Skin epidermis (tissue), 12 donors: ENCODE measurements around the gene NKPD1.

ENCODE experiments used
- H3K27ac ChIP-seq, 21 experiments: fragments of 200-600 bp; sonication (generic) in 11 of 21; one replicate each; pipeline ENCODE4 v1.5.0; 2020; ENCODE audit warnings: mild to moderate bottlenecking in 3 of 21, inconsistent platforms in 2 of 21, moderate library complexity in 2 of 21
- H3K4me3 ChIP-seq, 7 experiments: fragments of 200-600 bp; sonication (generic) in 2 of 7; one replicate each; pipeline ENCODE4 v1.5.0; 2020; ENCODE audit warnings: inconsistent platforms in 2 of 7, mild to moderate bottlenecking in 2 of 7, moderate library complexity in 1 of 7

Gene NKPD1

GRCh38 chr19:45145270-45146189 is 15.3 kb downstream of the NKPD1 start:
- no peak overlapping the region for H3K4me3 ChIP-seq

GRCh38 chr19:45144431-45145269 is 16.1 kb downstream of the NKPD1 start:
- Histone ChIP-seq H3K4me3 (no peak overlapping the region), H3K27ac (no peak overlapping the region)

More at GRCh38 chr19:45145270-45146189, 15.3 kb downstream of the NKPD1 start:
- H3K27ac ChIP-seq: no peak overlapping the region

GRCh38 chr19:45142726-45143110 is 18.1 kb downstream of the NKPD1 start:
- Histone ChIP-seq H3K4me3 (no peak overlapping the region), H3K27ac (peak overlapping the region in 1 of 21 experiments; percentile 0)

DNA sequence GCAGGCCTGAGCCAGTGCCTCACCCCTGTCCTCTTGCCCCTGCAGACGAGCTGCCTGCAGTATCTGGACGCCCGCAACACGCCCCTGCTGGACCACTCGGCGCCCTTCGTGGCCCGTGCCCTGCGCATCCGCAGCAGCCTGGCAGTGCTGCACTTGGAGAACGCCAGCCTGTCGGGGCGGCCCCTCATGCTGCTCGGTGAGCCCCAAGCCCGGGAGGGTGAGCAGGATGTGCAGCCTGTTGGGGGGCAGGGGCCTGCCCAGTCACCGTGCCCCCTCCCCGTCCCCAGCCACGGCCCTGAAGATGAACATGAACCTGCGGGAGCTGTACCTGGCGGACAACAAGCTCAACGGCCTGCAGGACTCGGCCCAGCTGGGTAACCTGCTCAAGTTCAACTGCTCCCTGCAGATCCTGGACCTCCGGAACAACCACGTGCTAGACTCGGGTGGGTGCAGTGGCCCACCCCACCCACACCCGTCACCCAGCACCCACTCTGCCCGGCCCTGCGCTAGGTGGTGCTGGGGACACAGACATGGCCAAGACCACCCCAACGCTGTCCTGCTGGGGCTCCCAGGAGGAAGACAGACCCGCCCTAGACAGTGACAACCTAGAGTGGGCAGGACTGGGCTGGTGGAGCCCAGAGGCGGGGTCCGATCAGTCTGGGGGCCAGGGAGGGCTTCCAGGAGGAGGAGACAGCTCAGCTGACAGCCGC is 18.6 kb downstream of the NKPD1 start:
- Histone ChIP-seq H3K4me3 (no peak overlapping the region), H3K27ac (no peak overlapping the region)

GRCh38 chr19:45141203-45141900 is 19.4 kb downstream of the NKPD1 start:
- Histone ChIP-seq H3K27ac (no peak overlapping the region), H3K4me3 (no peak overlapping the region)

GRCh38 chr19:45140533-45140932 is 20.2 kb downstream of the NKPD1 start:
- Histone ChIP-seq H3K4me3 (no peak overlapping the region), H3K27ac (no peak overlapping the region)

DNA sequence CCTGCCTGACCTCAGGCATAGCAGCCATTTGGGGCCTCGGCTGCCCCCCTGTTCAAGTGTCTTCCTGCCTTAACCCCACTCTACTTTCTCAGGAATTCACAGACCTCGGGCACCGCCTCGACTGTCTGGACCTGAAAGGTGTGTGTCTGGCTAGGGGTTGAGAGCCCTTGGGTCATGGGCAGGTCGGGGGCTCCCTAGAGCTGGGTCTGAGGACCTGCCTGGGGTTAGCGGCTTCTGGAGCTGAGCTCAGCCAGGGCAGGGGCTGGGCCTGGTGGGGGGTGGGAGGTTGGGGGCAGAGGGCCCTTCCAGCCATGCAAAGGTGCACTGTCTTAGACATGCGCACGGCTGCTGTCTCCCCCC is 20.7 kb downstream of the NKPD1 start:
- Histone ChIP-seq H3K27ac (no peak overlapping the region), H3K4me3 (no peak overlapping the region)

DNA sequence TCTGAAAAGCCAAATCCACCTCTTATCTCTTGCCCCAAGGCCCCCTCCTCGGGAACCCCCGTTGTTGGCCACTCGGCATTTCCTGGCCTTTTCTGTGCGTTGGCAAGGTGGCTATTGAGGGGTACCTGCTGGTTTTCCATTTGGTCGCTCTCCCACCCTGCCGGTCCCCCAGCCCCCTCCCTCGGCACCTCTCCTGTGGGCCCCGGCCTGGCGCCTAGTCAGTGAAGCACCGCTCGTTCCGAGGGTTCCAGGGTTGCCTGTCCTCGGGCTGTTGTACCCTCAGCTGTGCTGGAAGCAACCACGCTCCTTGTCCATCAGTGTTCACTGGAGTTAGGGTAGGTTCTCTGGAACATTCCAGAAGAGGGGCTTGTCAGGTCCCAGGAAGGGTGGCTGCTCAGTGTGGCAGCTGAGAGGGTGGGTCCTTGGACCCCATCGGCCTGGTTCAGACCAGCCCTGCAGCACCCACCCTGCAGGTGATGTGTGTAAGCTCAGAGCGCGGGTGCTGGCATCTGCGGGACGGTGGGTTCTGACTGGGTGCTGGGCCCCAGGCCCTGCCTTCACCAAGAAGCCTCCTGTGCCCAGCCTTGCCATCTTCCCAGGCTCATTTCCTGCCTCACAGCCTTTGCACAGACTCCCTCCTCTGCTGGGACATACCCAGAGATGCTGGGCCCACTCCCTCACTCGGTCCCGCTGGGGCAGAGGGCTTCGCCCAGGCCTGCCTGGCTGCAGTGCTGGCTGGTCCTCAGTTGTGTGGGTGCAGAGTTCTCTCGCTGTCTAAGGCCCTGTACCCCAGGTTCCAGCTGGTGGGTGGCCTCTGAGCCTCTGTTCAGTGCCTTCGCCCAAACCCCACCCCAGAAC is 21.3 kb downstream of the NKPD1 start:
- Histone ChIP-seq H3K27ac (no peak overlapping the region), H3K4me3 (no peak overlapping the region)

- Histone ChIP-seq H3K4me3 (no peak overlapping the region), H3K27ac (no peak overlapping the region)
Observed at GRCh38 chr19:45138303-45138751, 22.5 kb downstream of the NKPD1 start.

DNA sequence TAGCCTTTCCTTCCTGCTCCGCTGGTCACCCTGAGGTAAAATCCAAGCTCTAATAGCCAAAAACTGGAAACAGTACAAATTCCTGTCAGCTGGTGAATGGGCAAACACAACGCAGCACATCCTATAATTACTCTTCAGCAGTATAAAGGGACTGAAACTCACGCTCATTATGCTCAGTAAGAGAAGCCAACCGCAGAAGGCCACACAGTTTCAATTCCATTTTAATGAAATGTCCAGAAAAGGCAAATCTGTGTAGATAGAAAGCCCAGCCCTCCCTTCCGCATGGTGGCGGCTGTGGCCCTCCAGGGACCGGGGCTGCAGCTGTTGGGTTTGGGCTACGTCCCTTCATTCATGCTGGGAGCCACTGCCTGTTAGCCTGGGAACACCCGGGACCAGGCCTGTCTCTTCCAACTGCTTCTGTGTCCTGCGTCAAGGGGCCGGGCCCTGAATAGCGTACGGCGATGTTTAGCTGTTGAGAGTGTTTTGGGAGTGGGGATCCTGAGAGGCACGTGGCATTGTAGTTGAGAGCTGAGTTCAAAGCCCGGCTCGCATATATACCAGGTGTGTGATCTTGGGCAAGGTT is 23.5 kb downstream of the NKPD1 start:
- peak overlapping the region in 3 of 21 experiments; percentile 11 to 58 (median 44) for H3K27ac ChIP-seq
- H3K4me3 ChIP-seq: no peak overlapping the region

DNA sequence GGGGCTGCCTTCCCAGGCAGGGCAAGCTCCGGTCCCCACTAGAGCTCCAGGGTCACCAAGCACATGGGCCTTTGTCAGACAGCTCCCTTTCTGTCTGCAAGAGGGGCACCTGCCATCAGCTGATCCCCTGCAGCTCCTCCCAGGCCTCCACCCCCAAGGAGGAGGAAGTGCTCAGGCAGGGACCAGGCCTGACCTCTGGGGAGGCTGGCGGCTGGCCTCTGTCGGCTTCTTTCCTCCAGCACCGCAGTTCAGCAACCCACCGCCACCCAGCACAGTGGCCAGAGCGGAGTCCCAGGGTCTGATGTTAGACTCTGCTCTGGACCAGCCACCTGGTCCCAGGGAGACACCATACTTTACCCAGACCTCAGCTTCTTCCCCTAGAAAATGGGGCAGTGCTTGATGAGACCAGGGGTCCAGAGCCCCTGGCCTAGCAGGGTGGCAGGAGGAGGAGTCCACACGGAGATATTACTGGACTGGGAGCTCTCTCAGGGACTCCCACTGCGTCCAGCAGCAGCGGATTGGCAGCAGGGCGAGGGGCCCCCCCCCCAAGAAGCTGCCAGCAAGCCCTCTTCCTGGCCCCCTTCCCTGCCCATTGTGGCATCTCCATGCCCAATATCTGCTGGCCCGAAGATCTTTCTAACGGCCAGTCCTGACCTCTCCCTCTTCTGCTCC is 24.1 kb downstream of the NKPD1 start:
- H3K27ac ChIP-seq: peak overlapping the region in 4 of 21 experiments; percentile 11 to 58 (median 29)
- H3K4me3 ChIP-seq: no peak overlapping the region

GRCh38 chr19:45135176-45135885 is 25.5 kb downstream of the NKPD1 start:
- Histone ChIP-seq H3K27ac (no peak overlapping the region), H3K4me3 (no peak overlapping the region)

DNA sequence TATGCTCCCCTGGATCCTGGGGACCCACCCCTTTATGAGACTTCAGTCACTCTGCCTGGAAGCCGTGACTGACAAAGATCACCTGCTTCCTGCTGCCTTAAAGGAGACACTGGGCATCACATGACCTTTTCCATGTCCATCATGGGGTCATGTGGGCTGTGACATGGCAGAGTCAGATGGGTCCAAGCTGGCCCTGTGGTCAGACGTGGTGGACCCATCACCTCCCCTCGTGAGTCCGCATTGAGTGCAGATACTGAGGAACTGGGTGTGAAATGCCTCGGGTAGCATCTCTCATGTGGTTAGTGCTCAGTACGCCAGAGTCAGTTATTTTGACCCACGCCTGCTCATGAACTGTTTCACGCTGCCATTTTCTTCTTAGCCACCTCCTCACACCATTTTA is 27.1 kb downstream of the NKPD1 start:
- no peak overlapping the region for H3K27ac ChIP-seq
- no peak overlapping the region for H3K4me3 ChIP-seq

GRCh38 chr19:45130888-45131615 is 29.7 kb downstream of the NKPD1 start:
- H3K27ac ChIP-seq: no peak overlapping the region
- no peak overlapping the region for H3K4me3 ChIP-seq

- Histone ChIP-seq H3K27ac (no peak overlapping the region), H3K4me3 (no peak overlapping the region)
Observed at GRCh38 chr19:45130236-45130635, 30.5 kb downstream of the NKPD1 start.

DNA sequence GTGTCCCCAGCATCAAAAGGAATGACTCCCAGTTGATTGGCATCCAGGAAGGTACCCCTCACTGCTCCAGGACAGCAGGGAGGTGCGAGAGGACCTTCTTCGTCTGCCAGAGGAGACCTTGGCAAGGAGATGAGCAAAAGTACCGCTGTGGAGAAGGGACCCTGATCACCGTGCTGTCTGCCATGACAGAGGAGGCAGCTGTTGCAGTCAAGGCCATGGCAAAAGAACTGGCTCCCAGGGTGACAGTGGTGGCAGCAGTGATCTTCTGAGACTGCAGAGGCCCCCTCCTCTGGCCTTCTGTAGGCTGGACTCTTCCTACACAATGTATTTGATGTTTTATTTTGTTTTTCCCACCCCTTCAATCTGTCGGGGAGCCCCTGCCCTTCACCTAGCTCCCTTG is 32.0 kb downstream of the NKPD1 start:
- Histone ChIP-seq H3K4me3 (no peak overlapping the region), H3K27ac (no peak overlapping the region)
